HepG2 (cell line): ENCODE measurements around the gene TOP2A. TPM values are rescaled to one million over a fixed set of nuclear protein-coding genes. Genes with fewer than 3 reads are reported as not detected.

ENCODE experiments used
- CBX1 ChIP-seq: IDR thresholded peaks from one replicate; pipeline ENCODE4 v1.6.1; 2016; ENCODE audit warnings: antibody characterized with exemption, low read depth
- FIP1L1 ChIP-seq: fragments of 200-400 bp; formaldehyde crosslinking; IDR thresholded peaks from 2 replicates; pipeline ENCODE4 v1.6.1; 2018; ENCODE audit warnings: low read depth, mild to moderate bottlenecking, low read length, moderate library complexity, borderline replicate concordance; ENCODE audit not compliant: insufficient read depth
- FOXA1 ChIP-seq, 2 experiments: fragments of 450-650 bp in 1 of 2; sonication (generic) in 1 of 2; formaldehyde crosslinking in 1 of 2; IDR thresholded peaks; 2 replicates each; pipeline versions ENCODE4 v1.4.0 to v1.6.1; 2016 to 2020; ENCODE audit warnings: missing genetic modification reagents in 1 of 2
- GLI4 ChIP-seq: sonication (generic); formaldehyde crosslinking; IDR thresholded peaks from 2 replicates; pipeline ENCODE4 v1.5.1; 2020; ENCODE audit warnings: missing genetic modification reagents, mild to moderate bottlenecking, moderate library complexity, borderline replicate concordance
- HCFC1 ChIP-seq: fragments of 150-350 bp; IDR thresholded peaks from 2 replicates; pipeline ENCODE4 v1.6.1; 2014; ENCODE audit warnings: low read depth, low read length
- HNF1A ChIP-seq, 2 experiments: sonication (generic) in 1 of 2; formaldehyde crosslinking in 1 of 2; IDR thresholded peaks; 2 replicates each; pipeline versions ENCODE4 v1.4.0 to v1.6.1; 2016 to 2020; ENCODE audit warnings: borderline replicate concordance in 1 of 2, low read depth in 1 of 2, mild to moderate bottlenecking in 1 of 2, missing genetic modification reagents in 1 of 2
- HNRNPLL ChIP-seq: fragments of 200-400 bp; formaldehyde crosslinking; IDR thresholded peaks from 2 replicates; pipeline ENCODE4 v1.6.1; 2017; ENCODE audit warnings: mild to moderate bottlenecking, low read depth, low read length; ENCODE audit not compliant: poor library complexity, severe bottlenecking
- MEIS2 ChIP-seq: sonication (generic); formaldehyde crosslinking; IDR thresholded peaks from 2 replicates; pipeline ENCODE4 v1.9.0; 2021; ENCODE audit warnings: mild to moderate bottlenecking, missing genetic modification reagents
- MXD1 ChIP-seq: sonication (generic); formaldehyde crosslinking; IDR thresholded peaks from 2 replicates; pipeline ENCODE4 v1.4.0; 2020; ENCODE audit warnings: mild to moderate bottlenecking, missing genetic modification reagents
- MXD3 ChIP-seq: IDR thresholded peaks from 2 replicates; pipeline ENCODE4 v1.6.1; 2016; ENCODE audit warnings: mild to moderate bottlenecking, missing biosample characterization, missing genetic modification reagents
- PCBP1 ChIP-seq: fragments of 200-400 bp; formaldehyde crosslinking; IDR thresholded peaks from 2 replicates; pipeline ENCODE4 v1.6.1; 2017; ENCODE audit warnings: mild to moderate bottlenecking, low read depth, low read length, borderline replicate concordance
- PHB2 ChIP-seq: fragments of 450-650 bp; IDR thresholded peaks from 2 replicates; pipeline ENCODE4 v1.6.1; 2018; ENCODE audit not compliant: partially characterized antibody
- SALL1 ChIP-seq: sonication (generic); formaldehyde crosslinking; IDR thresholded peaks from 2 replicates; pipeline ENCODE4 v1.8.0; 2022; ENCODE audit warnings: mild to moderate bottlenecking, missing genetic modification reagents
- ZBTB37 ChIP-seq: sonication (generic); formaldehyde crosslinking; IDR thresholded peaks from 2 replicates; pipeline ENCODE4 v1.4.0; 2020; ENCODE audit warnings: mild to moderate bottlenecking, missing genetic modification reagents
- ZNF382 ChIP-seq: sonication (generic); formaldehyde crosslinking; IDR thresholded peaks from 2 replicates; pipeline ENCODE4 v1.5.0; 2020; ENCODE audit warnings: missing genetic modification reagents, mild to moderate bottlenecking, borderline replicate concordance
- ZNF879 ChIP-seq: sonication (generic); formaldehyde crosslinking; IDR thresholded peaks from 2 replicates; pipeline ENCODE4 v1.8.1; 2023; ENCODE audit warnings: missing genetic modification reagents
- ZSCAN20 ChIP-seq: sonication (generic); formaldehyde crosslinking; IDR thresholded peaks from 2 replicates; pipeline ENCODE4 v1.4.0; 2020; ENCODE audit warnings: missing genetic modification reagents, mild to moderate bottlenecking, borderline replicate concordance
- ZSCAN25 ChIP-seq: sonication (generic); formaldehyde crosslinking; IDR thresholded peaks from 2 replicates; pipeline ENCODE4 v1.8.0; 2022; ENCODE audit warnings: mild to moderate bottlenecking, missing genetic modification reagents
- polyA plus RNA-seq, 8 experiments: library from polyadenylated mRNA; depleted of rRNA in 3 of 8; stranded (reverse) in 7 of 8; unstranded in 1 of 8; fragments of >200 nt; fragmentation: Illumina TruSeq in 4 of 8; extraction: Trizol in 4 of 8; gene quantifications; 2 replicates each; pipeline versions ENCODE4 v1.2.1 to v1.2.3, GENCODE V29; 2011 to 2016; ENCODE audit warnings: low read depth in 4 of 8, missing spikeins in 1 of 8, mixed read lengths in 1 of 8; ENCODE audit not compliant: insufficient read depth in 1 of 8
- total RNA-seq, 5 experiments: library from RNA; depleted of rRNA; stranded (reverse); fragments of >200 nt; fragmentation: Illumina TruSeq; extraction: Trizol; gene quantifications; 2 replicates each; pipeline ENCODE4 v1.2.3, GENCODE V29; 2016; ENCODE audit warnings: low read depth in 1 of 5

TOP2A gene
- total and polyA plus RNA-seq, 2 of the 13 experiments (the other 11 are each of a cell fraction or from before 2014, with no cell fraction given): 108 to 327 TPM

- TF ChIP-seq ZSCAN25 (CRISPR knock-in tag) (peak; percentile 89), FIP1L1 (no peak), MXD3 (CRISPR knock-in tag) (peak; percentile 55; the same call in 1 of the 2 replicates), HNRNPLL (peak; percentile 5), MEIS2 (CRISPR knock-in tag) (peak; percentile 51; the same call in 1 of the 2 replicates), ZBTB37 (peak; percentile 38; the same call in 1 of the 2 replicates), MXD1 (CRISPR knock-in tag) (peak; percentile 58; the same call in 1 of the 2 replicates), FOXA1 (IDR thresholded peaks at IDR 0.05) (no peak), FOXA1 (CRISPR knock-in tag; IDR thresholded peaks at IDR 0.05) (peak; percentile 71), ZNF382 (no peak), CBX1 (no peak), ZNF879 (CRISPR knock-in tag) (no peak), PHB2 (no peak), HNF1A (IDR thresholded peaks at IDR 0.05; ENCODE audit: low read depth) (no peak), HNF1A (CRISPR knock-in tag; IDR thresholded peaks at IDR 0.05; ENCODE audit: borderline replicate concordance) (peak; percentile 67; the same call in 1 of the 2 replicates), GLI4 (no peak), PCBP1 (peak; percentile 54; the same call in 1 of the 2 replicates), ZSCAN20 (CRISPR knock-in tag) (peak; percentile 79; the same call in 1 of the 2 replicates), HCFC1 (no peak), SALL1 (CRISPR knock-in tag) (peak; percentile 72)
Measured at GRCh38 chr17:40340880-40341807, 76.6 kb downstream of the TOP2A start (continued).
